HEK293 (cell line): Measurements from ENCODE around the gene LRCH2.

Experiments
- CTCF ChIA-PET: fragments of 350-600 bp; formaldehyde crosslinking; extraction: SDS; loops from one replicate; lab custom pipeline; 2021; ENCODE audit warnings: antibody characterized with exemption; lab: Yijun Ruan, JAX
- POLR2A ChIA-PET: fragments of 300-600 bp; formaldehyde crosslinking; extraction: SDS; loops from one replicate; lab custom pipeline; 2020; ENCODE audit warnings: antibody characterized with exemption, inconsistent platforms; lab: Yijun Ruan, JAX
- H3K27ac ChIP-seq: fragments of 200-500 bp; sonication (Bioruptor generic); 2 replicates; pipeline ENCODE4 v1.5.1; 2014; ENCODE audit warnings: low read depth, low read length, control low read depth, inconsistent platforms; ENCODE audit errors: extremely low read depth
- H3K36me3 ChIP-seq, 2 experiments: fragments of 200-500 bp in 1 of 2; sonication (Bioruptor generic) in 1 of 2; 1 replicate in 1 of 2; 2 replicates in 1 of 2; pipeline ENCODE4 v1.5.1; 2014 to 2017; ENCODE audit warnings: inconsistent platforms in 2 of 2, low read length in 2 of 2; ENCODE audit not compliant: control insufficient read depth in 2 of 2, insufficient read depth in 1 of 2
- H3K4me1 ChIP-seq: fragments of 200-500 bp; sonication (Bioruptor generic); 2 replicates; pipeline ENCODE4 v1.5.1; 2014; ENCODE audit warnings: mild to moderate bottlenecking, low read length, inconsistent platforms; ENCODE audit not compliant: control insufficient read depth, insufficient read depth
- H3K4me3 ChIP-seq: 2 replicates; pipeline ENCODE4 v1.5.1; 2011; ENCODE audit warnings: low read depth, mild to moderate bottlenecking, control low read depth, low read length, moderate library complexity
- H3K9me3 ChIP-seq: fragments of 200-500 bp; sonication (Bioruptor generic); 2 replicates; pipeline ENCODE4 v1.5.1; 2014; ENCODE audit warnings: low read depth, low read length, inconsistent platforms; ENCODE audit not compliant: control insufficient read depth, insufficient read depth
- GFI1B ChIP-seq: fragments of 450-650 bp; formaldehyde crosslinking; IDR thresholded peaks from 2 replicates; pipeline ENCODE4 v1.5.1; 2016; ENCODE audit warnings: missing biosample characterization, missing genetic modification characterization
- KLF1 ChIP-seq: fragments of 450-650 bp; formaldehyde crosslinking; IDR thresholded peaks from 2 replicates; pipeline ENCODE4 v1.5.1; 2016; ENCODE audit warnings: missing biosample characterization, missing genetic modification characterization
- ZBTB48 ChIP-seq: fragments of 450-650 bp; formaldehyde crosslinking; IDR thresholded peaks from 2 replicates; pipeline ENCODE4 v1.5.1; 2016; ENCODE audit warnings: missing biosample characterization, missing genetic modification characterization
- ZNF175 ChIP-seq: fragments of 450-650 bp; formaldehyde crosslinking; IDR thresholded peaks from 2 replicates; pipeline ENCODE4 v1.5.1; 2016; ENCODE audit warnings: missing biosample characterization, missing genetic modification characterization
- ZNF335 ChIP-seq: fragments of 450-650 bp; formaldehyde crosslinking; conservative IDR thresholded peaks from 2 replicates; pipeline ENCODE4 v1.5.1; 2016; ENCODE audit warnings: missing biosample characterization, missing genetic modification characterization
- ZNF423 ChIP-seq: fragments of 450-650 bp; formaldehyde crosslinking; IDR thresholded peaks from 2 replicates; pipeline ENCODE4 v1.5.1; 2016; ENCODE audit warnings: missing biosample characterization, missing genetic modification characterization
- ZNF473 ChIP-seq: fragments of 450-650 bp; formaldehyde crosslinking; IDR thresholded peaks from 2 replicates; pipeline ENCODE4 v1.5.1; 2017; ENCODE audit warnings: missing biosample characterization, missing genetic modification characterization
- ZNF571 ChIP-seq: fragments of 450-650 bp; formaldehyde crosslinking; IDR thresholded peaks from 2 replicates; pipeline ENCODE4 v1.5.0; 2017; ENCODE audit warnings: missing biosample characterization, missing genetic modification characterization
- ZNF621 ChIP-seq: fragments of 450-650 bp; formaldehyde crosslinking; IDR thresholded peaks from 2 replicates; pipeline ENCODE4 v1.5.1; 2017; ENCODE audit warnings: missing biosample characterization, missing genetic modification characterization
- TF ChIP-seq, protein P1 (sequence below): fragments of 450-650 bp; formaldehyde crosslinking; IDR thresholded peaks from 2 replicates; pipeline ENCODE4 v1.5.1; 2016; ENCODE audit warnings: missing biosample characterization, missing genetic modification characterization
- TF ChIP-seq, protein P2 (sequence below): fragments of 450-650 bp; formaldehyde crosslinking; IDR thresholded peaks from 2 replicates; pipeline ENCODE4 v1.5.1; 2017; ENCODE audit warnings: missing biosample characterization, missing genetic modification characterization
- TF ChIP-seq, protein P3 (sequence below): fragments of 450-650 bp; formaldehyde crosslinking; IDR thresholded peaks from 2 replicates; pipeline ENCODE4 v1.5.1; 2016; ENCODE audit warnings: missing biosample characterization, missing genetic modification characterization
- TF ChIP-seq, protein P4 (sequence below): fragments of 450-650 bp; formaldehyde crosslinking; IDR thresholded peaks from 2 replicates; pipeline ENCODE4 v1.5.1; 2016; ENCODE audit warnings: missing biosample characterization, missing genetic modification characterization

Gene LRCH2

DNA sequence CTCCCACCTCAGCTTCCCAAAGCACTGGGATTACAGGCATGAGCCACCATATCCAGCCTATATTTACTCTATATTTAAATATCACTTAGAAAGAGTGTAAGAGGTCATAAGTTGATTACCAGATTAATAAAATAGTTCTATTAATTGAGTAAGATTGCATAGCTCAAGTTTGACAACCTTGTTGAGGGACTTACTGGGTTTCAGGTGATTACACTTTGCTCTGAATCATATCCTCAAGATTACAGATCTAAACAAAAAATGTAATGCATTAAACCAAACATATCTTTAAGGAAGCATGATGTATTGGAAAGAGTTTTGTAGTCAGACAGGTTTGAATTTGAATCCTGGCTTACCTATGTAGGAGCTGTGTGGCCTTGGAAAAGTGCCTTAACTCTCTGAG lies 168.6 kb downstream of the LRCH2 start:
- H3K36me3 ChIP-seq: no peaks in the 10 kb centered on the region
- ChIA-PET CTCF (interaction anchor here (0.6 kb wide), 1 partner anchor 1560 kb away, joined by 3 read pairs; no protein-coding TSS in a partner anchor), POLR2A (no interaction called here)
- H3K4me1 ChIP-seq: no peaks in the 10 kb centered on the region
- TF ChIP-seq ZBTB48 (tag by site-specific recombination) (no peak), ZNF423 (tag by site-specific recombination) (no peak), ZNF621 (tag by site-specific recombination) (no peak), ZNF175 (no peak), ZNF571 (no peak), GFI1B (tag by site-specific recombination) (no peak), KLF1 (tag by site-specific recombination) (no peak), ZNF335 (no peak), ZNF473 (tag by site-specific recombination) (no peak)
- TF ChIP-seq, protein P1, sequence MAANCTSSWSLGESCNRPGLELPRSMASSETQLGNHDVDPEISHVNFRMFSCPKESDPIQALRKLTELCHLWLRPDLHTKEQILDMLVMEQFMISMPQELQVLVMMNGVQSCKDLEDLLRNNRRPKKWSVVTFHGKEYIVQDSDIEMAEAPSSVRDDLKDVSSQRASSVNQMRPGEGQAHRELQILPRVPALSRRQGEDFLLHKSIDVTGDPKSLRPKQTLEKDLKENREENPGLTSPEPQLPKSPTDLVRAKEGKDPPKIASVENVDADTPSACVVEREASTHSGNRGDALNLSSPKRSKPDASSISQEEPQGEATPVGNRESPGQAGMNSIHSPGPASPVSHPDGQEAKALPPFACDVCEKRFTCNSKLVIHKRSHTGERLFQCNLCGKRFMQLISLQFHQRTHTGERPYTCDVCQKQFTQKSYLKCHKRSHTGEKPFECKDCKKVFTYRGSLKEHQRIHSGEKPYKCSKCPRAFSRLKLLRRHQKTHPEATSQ: no peak
- TF ChIP-seq, protein P2, sequence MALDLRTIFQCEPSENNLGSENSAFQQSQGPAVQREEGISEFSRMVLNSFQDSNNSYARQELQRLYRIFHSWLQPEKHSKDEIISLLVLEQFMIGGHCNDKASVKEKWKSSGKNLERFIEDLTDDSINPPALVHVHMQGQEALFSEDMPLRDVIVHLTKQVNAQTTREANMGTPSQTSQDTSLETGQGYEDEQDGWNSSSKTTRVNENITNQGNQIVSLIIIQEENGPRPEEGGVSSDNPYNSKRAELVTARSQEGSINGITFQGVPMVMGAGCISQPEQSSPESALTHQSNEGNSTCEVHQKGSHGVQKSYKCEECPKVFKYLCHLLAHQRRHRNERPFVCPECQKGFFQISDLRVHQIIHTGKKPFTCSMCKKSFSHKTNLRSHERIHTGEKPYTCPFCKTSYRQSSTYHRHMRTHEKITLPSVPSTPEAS: no peak
- TF ChIP-seq, protein P3, sequence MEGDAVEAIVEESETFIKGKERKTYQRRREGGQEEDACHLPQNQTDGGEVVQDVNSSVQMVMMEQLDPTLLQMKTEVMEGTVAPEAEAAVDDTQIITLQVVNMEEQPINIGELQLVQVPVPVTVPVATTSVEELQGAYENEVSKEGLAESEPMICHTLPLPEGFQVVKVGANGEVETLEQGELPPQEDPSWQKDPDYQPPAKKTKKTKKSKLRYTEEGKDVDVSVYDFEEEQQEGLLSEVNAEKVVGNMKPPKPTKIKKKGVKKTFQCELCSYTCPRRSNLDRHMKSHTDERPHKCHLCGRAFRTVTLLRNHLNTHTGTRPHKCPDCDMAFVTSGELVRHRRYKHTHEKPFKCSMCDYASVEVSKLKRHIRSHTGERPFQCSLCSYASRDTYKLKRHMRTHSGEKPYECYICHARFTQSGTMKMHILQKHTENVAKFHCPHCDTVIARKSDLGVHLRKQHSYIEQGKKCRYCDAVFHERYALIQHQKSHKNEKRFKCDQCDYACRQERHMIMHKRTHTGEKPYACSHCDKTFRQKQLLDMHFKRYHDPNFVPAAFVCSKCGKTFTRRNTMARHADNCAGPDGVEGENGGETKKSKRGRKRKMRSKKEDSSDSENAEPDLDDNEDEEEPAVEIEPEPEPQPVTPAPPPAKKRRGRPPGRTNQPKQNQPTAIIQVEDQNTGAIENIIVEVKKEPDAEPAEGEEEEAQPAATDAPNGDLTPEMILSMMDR: no peak
- TF ChIP-seq, protein P4, sequence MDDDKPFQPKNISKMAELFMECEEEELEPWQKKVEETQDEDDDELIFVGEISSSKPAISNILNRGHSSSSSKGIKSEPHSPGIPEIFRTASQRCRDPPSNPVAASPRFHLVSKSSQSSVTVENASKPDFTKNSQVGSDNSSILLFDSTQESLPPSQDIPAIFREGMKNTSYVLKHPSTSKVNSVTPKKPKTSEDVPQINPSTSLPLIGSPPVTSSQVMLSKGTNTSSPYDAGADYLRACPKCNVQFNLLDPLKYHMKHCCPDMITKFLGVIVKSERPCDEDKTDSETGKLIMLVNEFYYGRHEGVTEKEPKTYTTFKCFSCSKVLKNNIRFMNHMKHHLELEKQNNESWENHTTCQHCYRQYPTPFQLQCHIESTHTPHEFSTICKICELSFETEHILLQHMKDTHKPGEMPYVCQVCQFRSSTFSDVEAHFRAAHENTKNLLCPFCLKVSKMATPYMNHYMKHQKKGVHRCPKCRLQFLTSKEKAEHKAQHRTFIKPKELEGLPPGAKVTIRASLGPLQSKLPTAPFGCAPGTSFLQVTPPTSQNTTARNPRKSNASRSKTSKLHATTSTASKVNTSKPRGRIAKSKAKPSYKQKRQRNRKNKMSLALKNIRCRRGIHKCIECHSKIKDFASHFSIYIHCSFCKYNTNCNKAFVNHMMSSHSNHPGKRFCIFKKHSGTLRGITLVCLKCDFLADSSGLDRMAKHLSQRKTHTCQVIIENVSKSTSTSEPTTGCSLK: no peak
- H3K4me3 ChIP-seq: no peak overlapping the region
- H3K9me3 ChIP-seq: no peaks in the 10 kb centered on the region
- no peak overlapping the region for H3K27ac ChIP-seq
